M059J (cell line): Measurements from ENCODE around the gene POM121C. TPM values are rescaled to one million over a fixed set of nuclear protein-coding genes. Genes with fewer than 3 reads are reported as not detected.
"Not testable (repeated sequence)": the region's sequence is repeated elsewhere in the genome, so short reads cannot be mapped to it uniquely, and the experiment has no call there.

ENCODE experiments used
- DNase-seq: peaks from one replicate; pipeline ENCODE4 v3.0.0-alpha.2; 2012; ENCODE audit warnings: low read depth
- total RNA-seq: library from RNA; depleted of rRNA; stranded (reverse); fragments of >200 nt; shearing (Covaris generic); gene quantifications from 2 replicates; pipeline ENCODE4 v1.2.3, GENCODE V29; 2014; rRNA removed

Gene POM121C
- total RNA-seq, 1 experiment from 2014 or later, result 13.6 TPM

DNA sequence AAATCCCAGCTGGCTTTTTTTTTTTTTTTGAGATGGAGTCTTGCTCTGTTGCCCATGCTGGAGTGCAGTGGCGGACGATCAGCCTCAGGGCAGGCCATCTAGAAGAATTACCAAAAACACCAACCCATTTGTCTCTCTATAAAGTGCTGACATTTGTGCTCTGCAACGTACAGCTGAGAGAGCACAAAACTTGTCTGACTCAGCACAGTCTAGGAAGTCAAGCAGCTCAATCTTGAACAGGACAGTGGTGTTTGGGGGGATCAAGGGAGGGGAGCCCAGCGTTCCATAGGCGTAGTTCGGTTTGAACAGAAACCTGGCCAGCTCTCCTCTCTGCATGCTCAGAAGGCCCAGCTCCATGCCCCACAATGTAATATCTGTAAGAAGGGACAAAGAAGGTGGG, 92.9 kb downstream of the POM121C start:
- DNase-seq, result not testable (repeated sequence)

- not testable (repeated sequence) for DNase-seq
These were observed 111.4 kb downstream of the POM121C start for GRCh38 chr7:75374519-75375317.

GRCh38 chr7:75374144-75374518, 112.0 kb downstream of the POM121C start:
- not testable (repeated sequence) for DNase-seq

DNA sequence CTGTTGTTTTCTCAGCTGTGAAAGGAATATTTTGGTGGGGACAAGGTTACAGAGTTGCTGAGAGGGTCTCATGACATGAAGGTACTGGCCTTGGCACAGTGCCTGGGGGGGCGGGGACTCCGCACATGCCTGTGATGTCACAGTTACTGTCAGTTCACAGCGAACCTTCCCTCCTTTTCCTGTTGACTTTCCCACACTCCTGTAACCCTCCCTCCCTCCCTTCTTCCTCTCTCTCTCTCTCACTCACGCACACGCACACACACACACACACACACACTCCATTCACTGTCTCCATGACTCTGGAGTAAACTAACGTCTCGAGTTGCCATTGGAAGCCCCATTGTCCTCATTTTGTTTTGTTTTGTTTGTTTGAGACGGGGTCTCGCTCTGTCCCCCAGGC, 118.8 kb downstream of the POM121C start:
- DNase-seq, result not testable (repeated sequence)

Other genes starting within 250 kb of the POM121C start
- 0.10 and 0.12 TPM in 2 replicates for gene TRIM73, start 90.7 kb downstream of the POM121C start, total RNA-seq
- not detected in 2 replicates for gene SPDYE5, start 6.0 kb upstream of the POM121C start, total RNA-seq